ENCODE data around the gene SERINC2.
"Not testable (repeated sequence)": the region's sequence is repeated elsewhere in the genome, so short reads cannot be mapped to it uniquely, and the experiment has no call there.

DNA sequence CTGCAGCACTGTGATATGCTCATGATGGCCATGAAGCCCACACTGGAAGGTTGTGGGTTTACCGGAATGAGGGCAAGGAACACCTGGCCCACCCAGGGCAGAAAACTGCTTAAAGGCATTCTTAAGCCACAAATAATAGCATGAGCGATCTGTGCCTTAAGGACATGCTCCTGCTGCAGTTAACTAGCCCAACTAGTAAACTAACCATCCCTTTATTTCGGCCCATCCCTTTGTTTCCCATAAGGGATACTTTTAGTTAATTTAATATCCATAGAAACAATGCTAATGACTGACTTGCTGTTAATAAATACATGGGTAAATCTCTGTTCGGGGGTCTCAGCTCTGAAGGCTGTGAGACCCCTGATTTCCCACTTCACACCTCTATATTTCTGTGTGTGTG is 67.4 kb downstream of the SERINC2 start:
- not testable (repeated sequence) for TF ChIP-seq ZNF70, ZFP30, SNAI2, ZFP3, ISL1 (CRISPR knock-in tag; IDR thresholded peaks at IDR 0.05)
